Measurements from ENCODE around the gene ALG12. TPM values are rescaled to one million over a fixed set of nuclear protein-coding genes. Genes with fewer than 3 reads are reported as not detected.

Gene ALG12
- total and polyA plus RNA-seq, 2 of the 13 experiments (the other 11 are each of a cell fraction or from before 2014, with no cell fraction given): 7.8 to 15.8 TPM

DNA sequence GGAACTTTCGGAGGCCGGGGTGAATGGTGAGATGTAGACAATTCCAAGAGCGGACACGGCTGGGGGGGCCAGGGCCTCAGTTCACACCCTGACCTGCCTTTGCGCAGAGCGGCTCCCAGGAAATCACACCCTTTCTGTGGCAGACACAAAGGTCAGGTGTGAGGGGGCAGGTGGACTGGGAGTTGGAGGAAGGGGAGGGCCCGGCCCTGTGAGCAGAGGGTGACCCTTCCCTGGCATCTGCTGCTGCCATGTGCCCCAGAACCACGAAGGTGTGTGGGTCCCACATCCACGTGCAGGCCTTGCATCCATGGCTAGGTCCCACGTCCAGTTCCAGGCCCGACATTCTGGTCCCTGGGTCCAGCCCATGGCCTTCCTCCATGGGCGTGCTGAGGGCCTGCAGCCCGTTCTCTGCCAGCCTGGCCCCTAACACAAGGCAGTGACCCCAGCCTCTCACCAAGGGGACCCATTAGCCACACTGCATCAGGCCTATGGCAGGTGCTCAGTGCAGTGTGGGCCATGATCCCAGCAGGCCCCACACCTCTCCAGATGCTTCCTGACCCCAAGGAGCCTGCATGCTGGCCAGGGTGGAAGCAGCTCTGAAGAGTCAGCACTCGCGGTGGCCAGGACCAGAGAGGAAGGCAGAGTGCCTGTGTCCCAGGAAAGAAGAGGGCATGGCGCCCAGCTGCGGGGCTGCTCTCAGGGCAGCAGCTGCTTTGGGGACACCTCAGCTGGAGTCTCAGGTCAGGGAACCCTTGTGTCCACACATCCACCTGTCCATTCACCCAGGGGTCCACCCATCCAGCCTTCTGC is 23.5 kb upstream of the ALG12 start (continued):
- TF ChIP-seq, protein P1, sequence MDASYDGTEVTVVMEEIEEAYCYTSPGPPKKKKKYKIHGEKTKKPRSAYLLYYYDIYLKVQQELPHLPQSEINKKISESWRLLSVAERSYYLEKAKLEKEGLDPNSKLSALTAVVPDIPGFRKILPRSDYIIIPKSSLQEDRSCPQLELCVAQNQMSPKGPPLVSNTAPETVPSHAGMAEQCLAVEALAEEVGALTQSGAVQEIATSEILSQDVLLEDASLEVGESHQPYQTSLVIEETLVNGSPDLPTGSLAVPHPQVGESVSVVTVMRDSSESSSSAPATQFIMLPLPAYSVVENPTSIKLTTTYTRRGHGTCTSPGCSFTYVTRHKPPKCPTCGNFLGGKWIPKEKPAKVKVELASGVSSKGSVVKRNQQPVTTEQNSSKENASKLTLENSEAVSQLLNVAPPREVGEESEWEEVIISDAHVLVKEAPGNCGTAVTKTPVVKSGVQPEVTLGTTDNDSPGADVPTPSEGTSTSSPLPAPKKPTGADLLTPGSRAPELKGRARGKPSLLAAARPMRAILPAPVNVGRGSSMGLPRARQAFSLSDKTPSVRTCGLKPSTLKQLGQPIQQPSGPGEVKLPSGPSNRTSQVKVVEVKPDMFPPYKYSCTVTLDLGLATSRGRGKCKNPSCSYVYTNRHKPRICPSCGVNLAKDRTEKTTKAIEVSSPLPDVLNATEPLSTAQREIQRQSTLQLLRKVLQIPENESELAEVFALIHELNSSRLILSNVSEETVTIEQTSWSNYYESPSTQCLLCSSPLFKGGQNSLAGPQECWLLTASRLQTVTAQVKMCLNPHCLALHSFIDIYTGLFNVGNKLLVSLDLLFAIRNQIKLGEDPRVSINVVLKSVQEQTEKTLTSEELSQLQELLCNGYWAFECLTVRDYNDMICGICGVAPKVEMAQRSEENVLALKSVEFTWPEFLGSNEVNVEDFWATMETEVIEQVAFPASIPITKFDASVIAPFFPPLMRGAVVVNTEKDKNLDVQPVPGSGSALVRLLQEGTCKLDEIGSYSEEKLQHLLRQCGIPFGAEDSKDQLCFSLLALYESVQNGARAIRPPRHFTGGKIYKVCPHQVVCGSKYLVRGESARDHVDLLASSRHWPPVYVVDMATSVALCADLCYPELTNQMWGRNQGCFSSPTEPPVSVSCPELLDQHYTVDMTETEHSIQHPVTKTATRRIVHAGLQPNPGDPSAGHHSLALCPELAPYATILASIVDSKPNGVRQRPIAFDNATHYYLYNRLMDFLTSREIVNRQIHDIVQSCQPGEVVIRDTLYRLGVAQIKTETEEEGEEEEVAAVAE (CRISPR knock-in tag; IDR thresholded peaks at IDR 0.05; ENCODE audit: borderline replicate concordance): no peak
- peak; percentile 87 for TF ChIP-seq RNF2 (conservative IDR thresholded peaks at IDR 0.05; ENCODE audit: low read depth)
- no peak; the same call in 1 of the 2 replicates for TF ChIP-seq ZNF776 (CRISPR knock-in tag; IDR thresholded peaks at IDR 0.05)
- TF ChIP-seq GPN1 (CRISPR knock-in tag; IDR thresholded peaks at IDR 0.05; ENCODE audit: borderline replicate concordance): no peak
- no peak for TF ChIP-seq KDM2A (CRISPR knock-in tag; IDR thresholded peaks at IDR 0.05; ENCODE audit: borderline replicate concordance, low read depth)
- TF ChIP-seq, protein P2, sequence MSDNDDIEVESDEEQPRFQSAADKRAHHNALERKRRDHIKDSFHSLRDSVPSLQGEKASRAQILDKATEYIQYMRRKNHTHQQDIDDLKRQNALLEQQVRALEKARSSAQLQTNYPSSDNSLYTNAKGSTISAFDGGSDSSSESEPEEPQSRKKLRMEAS (IDR thresholded peaks at IDR 0.05): peak; percentile 91
- TF ChIP-seq, protein P3, sequence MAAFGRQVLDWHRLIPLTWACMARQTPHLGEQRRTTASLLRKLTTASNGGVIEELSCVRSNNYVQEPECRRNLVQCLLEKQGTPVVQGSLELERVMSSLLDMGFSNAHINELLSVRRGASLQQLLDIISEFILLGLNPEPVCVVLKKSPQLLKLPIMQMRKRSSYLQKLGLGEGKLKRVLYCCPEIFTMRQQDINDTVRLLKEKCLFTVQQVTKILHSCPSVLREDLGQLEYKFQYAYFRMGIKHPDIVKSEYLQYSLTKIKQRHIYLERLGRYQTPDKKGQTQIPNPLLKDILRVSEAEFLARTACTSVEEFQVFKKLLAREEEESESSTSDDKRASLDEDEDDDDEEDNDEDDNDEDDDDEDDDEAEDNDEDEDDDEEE (CRISPR knock-in tag; IDR thresholded peaks at IDR 0.05): peak; percentile 61; the same call in 1 of the 2 replicates
- TF ChIP-seq HNRNPLL (IDR thresholded peaks at IDR 0.05; ENCODE audit: low read depth, low read length, poor library complexity, severe bottlenecking): no peak
- TF ChIP-seq ZNF614 (CRISPR knock-in tag; IDR thresholded peaks at IDR 0.05; ENCODE audit: borderline replicate concordance): no peak; the same call in 1 of the 2 replicates
- TF ChIP-seq POGZ (CRISPR knock-in tag; IDR thresholded peaks at IDR 0.05): no peak
- no peak for TF ChIP-seq ZNF530 (CRISPR knock-in tag; IDR thresholded peaks at IDR 0.05; ENCODE audit: low read depth)
- TF ChIP-seq RXRB (CRISPR knock-in tag; IDR thresholded peaks at IDR 0.05; ENCODE audit: borderline replicate concordance): peak; percentile 41; the same call in 1 of the 2 replicates
- TF ChIP-seq NPAS2 (CRISPR knock-in tag; IDR thresholded peaks at IDR 0.05; ENCODE audit: borderline replicate concordance): no peak
- TF ChIP-seq ZNF598 (CRISPR knock-in tag; IDR thresholded peaks at IDR 0.05; ENCODE audit: borderline replicate concordance): no peak
- TF ChIP-seq, protein P4, sequence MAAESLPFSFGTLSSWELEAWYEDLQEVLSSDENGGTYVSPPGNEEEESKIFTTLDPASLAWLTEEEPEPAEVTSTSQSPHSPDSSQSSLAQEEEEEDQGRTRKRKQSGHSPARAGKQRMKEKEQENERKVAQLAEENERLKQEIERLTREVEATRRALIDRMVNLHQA (CRISPR knock-in tag; IDR thresholded peaks at IDR 0.05): no peak
- no peak for TF ChIP-seq ZNF143 (CRISPR knock-in tag; IDR thresholded peaks at IDR 0.05)
- TF ChIP-seq MEIS1 (CRISPR knock-in tag; IDR thresholded peaks at IDR 0.05; ENCODE audit: borderline replicate concordance): no peak
- TF ChIP-seq ZNF510 (CRISPR knock-in tag; IDR thresholded peaks at IDR 0.05; ENCODE audit: low read depth): no peak
- TF ChIP-seq, protein P5, sequence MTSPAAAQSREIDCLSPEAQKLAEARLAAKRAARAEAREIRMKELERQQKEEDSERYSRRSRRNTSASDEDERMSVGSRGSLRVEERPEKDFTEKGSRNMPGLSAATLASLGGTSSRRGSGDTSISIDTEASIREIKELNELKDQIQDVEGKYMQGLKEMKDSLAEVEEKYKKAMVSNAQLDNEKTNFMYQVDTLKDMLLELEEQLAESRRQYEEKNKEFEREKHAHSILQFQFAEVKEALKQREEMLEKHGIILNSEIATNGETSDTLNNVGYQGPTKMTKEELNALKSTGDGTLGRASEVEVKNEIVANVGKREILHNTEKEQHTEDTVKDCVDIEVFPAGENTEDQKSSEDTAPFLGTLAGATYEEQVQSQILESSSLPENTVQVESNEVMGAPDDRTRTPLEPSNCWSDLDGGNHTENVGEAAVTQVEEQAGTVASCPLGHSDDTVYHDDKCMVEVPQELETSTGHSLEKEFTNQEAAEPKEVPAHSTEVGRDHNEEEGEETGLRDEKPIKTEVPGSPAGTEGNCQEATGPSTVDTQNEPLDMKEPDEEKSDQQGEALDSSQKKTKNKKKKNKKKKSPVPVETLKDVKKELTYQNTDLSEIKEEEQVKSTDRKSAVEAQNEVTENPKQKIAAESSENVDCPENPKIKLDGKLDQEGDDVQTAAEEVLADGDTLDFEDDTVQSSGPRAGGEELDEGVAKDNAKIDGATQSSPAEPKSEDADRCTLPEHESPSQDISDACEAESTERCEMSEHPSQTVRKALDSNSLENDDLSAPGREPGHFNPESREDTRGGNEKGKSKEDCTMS (CRISPR knock-in tag; conservative IDR thresholded peaks at IDR 0.05): no peak
- no peak for TF ChIP-seq ZNF775 (CRISPR knock-in tag; IDR thresholded peaks at IDR 0.05; ENCODE audit: borderline replicate concordance)
- no peak for TF ChIP-seq MTA1 (CRISPR knock-in tag; IDR thresholded peaks at IDR 0.05; ENCODE audit: borderline replicate concordance)
